Spleen (tissue), 7 donors: ENCODE measurements around the gene CRYL1.

Experiments
- CTCF ChIP-seq, 11 experiments: fragments of 200-600 bp in 7 of 11; fragments of 450-650 bp in 4 of 11; sonication (generic) in 4 of 11; IDR thresholded peaks in 8 of 11; conservative IDR thresholded peaks in 3 of 11; 1 replicate in 7 of 11; 2 replicates in 4 of 11; pipeline versions ENCODE4 v1.4.0 to v1.8.0; 2016 to 2021; ENCODE audit warnings: antibody characterized with exemption in 11 of 11, inconsistent platforms in 4 of 11, mild to moderate bottlenecking in 1 of 11
- POLR2A ChIP-seq, 3 donors: fragments of 450-650 bp; IDR thresholded peaks; one replicate each; pipeline ENCODE4 v1.5.1; 2017; ENCODE audit warnings: antibody characterized with exemption in 3 of 3, mild to moderate bottlenecking in 1 of 3
- donor health status: DM: no; HTN: no; CAD: no; lungs with moderate emphysema.
- donor health status: DM: no; HTN: no; CAD: no.
- donor health status: DM: no; HTN: no; CAD: no.

GRCh38 chr13:20426766-20427448 lies 98.8 kb downstream of the CRYL1 start:
- TF ChIP-seq POLR2A (IDR thresholded peaks at IDR 0.05) (no peak), CTCF (IDR thresholded peaks at IDR 0.05 in 8 of 11, conservative IDR thresholded peaks at IDR 0.05 in 3 of 11) (no peak)
